KOPT-K1 (cell line): Measurements from ENCODE around the gene IGFALS.
A peak's percentile ranks its signal among the peaks of the same experiment; 100 is the strongest.

Experiments
- H3K27ac ChIP-seq: fragments of 200-600 bp; sonication (generic); 2 replicates; pipeline ENCODE4 v1.5.1; 2016; ENCODE audit warnings: antibody characterized with exemption, mild to moderate bottlenecking, low read depth, low read length; ENCODE audit not compliant: poor library complexity, severe bottlenecking
- H3K36me3 ChIP-seq: fragments of 200-600 bp; sonication (generic); 2 replicates; pipeline ENCODE4 v1.5.1; 2017; ENCODE audit warnings: antibody characterized with exemption, mild to moderate bottlenecking, low read length, moderate library complexity; ENCODE audit not compliant: insufficient read depth
- H3K9me3 ChIP-seq: fragments of 200-600 bp; sonication (generic); 2 replicates; pipeline ENCODE4 v1.5.1; 2017; ENCODE audit warnings: antibody characterized with exemption, low read length, mild to moderate bottlenecking; ENCODE audit not compliant: insufficient read depth, poor library complexity, severe bottlenecking

IGFALS gene

DNA sequence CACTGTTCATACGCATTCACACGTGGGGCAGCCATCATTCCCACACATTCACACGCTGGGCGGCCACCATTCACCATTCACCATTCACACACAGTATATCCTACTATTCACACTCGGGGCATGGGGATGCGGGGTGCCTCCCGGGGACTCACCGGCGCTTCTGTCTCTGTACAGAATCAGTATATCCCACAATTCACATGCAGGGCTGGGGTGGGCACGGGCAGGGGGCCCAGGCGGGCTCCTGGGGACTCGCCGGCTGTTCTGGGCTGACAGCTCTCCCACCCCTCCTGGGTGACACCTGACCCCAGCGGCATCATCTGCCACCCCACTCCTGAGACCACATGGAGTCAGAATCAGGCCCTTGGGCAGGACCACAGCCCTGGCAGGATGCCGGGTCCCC is 31.8 kb downstream of the IGFALS start:
- Histone ChIP-seq H3K36me3 (peaks cover 79% of the 10 kb centered on the region), H3K27ac (no peak overlapping the region)

GRCh38 chr16:1760911-1761310 is 32.6 kb downstream of the IGFALS start:
- H3K36me3 ChIP-seq = peaks cover 70% of the 10 kb centered on the region

More for the DNA sequence above, 31.8 kb downstream of the IGFALS start:
- H3K9me3 ChIP-seq = no peaks in the 10 kb centered on the region

GRCh38 chr16:1759511-1759910 is 34.0 kb downstream of the IGFALS start:
- no peaks in the 10 kb centered on the region for H3K9me3 ChIP-seq
- H3K27ac ChIP-seq = no peak overlapping the region
- H3K36me3 ChIP-seq = peaks cover 63% of the 10 kb centered on the region; the same call in 1 of the 2 replicates

More at GRCh38 chr16:1760911-1761310, 32.6 kb downstream of the IGFALS start:
- H3K27ac ChIP-seq = no peak overlapping the region
- H3K9me3 ChIP-seq = no peaks in the 10 kb centered on the region

DNA sequence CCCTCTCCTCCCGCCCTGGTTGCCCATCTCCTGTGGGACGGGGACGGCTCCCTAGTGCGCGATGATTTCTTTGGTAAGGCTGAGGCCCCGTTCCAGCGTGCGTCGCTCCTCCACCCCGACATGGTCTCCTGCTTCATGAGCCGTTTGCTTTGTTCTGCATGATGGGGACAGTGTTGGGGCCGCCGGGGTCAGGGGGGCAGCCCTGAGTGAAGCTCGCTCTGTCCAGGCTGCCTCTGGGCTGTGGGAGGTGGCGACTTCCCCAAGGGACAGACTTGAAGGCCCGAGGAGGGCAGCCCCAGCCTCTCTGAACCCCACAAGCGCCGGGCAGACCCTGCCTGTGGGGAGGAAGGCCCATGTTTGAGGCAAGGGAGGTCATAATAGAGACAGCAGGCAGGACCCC is 34.6 kb downstream of the IGFALS start:
- Histone ChIP-seq H3K9me3 (no peaks in the 10 kb centered on the region), H3K36me3 (peaks cover 63% of the 10 kb centered on the region; the same call in 1 of the 2 replicates)

DNA sequence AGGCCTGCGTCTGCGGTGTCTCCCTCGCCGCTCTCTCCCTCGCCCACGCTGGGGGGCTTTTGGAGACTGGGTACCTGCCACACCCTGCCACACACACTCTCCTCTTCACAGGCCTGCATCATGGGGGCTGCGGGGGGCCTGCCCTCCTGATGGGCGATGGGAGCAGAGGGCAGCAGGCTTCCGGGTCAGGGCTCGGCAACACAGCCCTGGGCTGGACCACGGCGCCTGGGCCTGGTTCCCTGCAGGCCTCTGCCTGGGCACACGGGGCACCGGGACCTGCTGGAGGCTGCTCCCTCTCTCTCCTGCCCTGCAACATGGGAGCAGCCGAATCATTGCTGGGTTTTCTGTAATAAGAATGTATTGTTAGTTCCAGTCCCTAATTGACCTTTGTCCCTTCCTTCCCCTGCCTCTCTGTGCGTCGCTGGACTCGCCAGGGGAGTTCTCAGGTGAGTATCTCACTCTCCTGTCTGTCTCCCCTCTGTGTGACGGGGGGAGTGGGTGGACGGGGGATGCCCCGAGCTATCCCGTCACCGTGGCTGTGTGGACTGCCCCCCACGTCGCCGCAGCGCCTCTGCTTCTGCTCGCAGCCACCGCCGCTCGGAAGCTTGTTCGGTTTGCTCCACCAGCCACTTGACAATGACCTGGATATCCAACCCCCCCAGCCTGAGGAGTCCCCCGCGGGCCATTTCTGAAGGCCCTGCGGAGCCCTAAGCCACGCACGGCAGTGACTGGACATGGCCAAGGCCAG is 35.6 kb downstream of the IGFALS start:
- Histone ChIP-seq H3K36me3 (peaks cover 62% of the 10 kb centered on the region; the same call in 1 of the 2 replicates), H3K9me3 (no peaks in the 10 kb centered on the region), H3K27ac (peak overlapping the region; percentile 25)

More for the DNA sequence above, 34.6 kb downstream of the IGFALS start:
- no peak overlapping the region for H3K27ac ChIP-seq

GRCh38 chr16:1754204-1754603 is 39.3 kb downstream of the IGFALS start:
- no peaks in the 10 kb centered on the region for H3K9me3 ChIP-seq
- H3K27ac ChIP-seq = no peak overlapping the region
- H3K36me3 ChIP-seq = peaks cover 57% of the 10 kb centered on the region; the same call in 1 of the 2 replicates

DNA sequence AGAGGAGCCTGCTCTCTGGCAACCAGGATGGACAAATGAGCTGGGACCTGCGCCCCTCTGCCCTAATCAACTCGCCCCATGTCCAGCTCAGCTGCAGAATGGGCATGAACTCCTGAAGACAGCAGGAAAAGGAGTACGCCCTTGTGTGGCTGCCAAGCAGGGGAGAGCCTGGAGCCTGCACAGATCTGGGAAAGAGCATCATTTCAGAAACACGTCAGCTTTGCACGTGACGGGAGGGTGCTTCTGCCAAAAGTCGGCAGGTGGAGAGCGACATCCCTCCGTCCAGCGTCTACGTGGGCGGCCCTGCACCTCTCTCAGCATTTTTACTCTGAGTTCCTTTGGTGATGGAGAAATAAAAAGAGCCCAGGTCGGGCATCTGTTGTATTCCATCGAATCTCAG is 40.7 kb downstream of the IGFALS start:
- H3K9me3 ChIP-seq = no peaks in the 10 kb centered on the region
- H3K27ac ChIP-seq = no peak overlapping the region
- H3K36me3 ChIP-seq = peaks cover 66% of the 10 kb centered on the region; the same call in 1 of the 2 replicates

DNA sequence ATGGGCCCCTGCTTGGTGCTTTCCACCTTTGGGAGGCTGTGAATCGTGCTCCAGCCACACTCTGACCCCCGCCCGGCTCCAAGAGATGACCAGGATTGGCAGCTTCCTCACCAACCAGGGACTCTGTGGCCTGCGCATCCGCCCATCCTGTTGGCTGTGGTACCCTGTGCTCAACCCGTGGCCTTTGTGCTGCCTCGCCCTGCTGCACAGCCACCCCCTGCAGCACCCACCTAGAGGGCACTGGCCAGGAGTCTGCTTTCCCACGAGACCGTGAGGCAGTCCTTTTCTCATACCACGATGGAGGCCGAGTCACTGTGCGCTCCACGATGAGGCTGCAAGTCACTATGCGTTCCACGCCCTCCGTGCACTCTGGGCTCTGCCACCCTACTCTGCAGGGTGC is 41.6 kb downstream of the IGFALS start:
- H3K36me3 ChIP-seq = peaks cover 71% of the 10 kb centered on the region; the same call in 1 of the 2 replicates
- H3K9me3 ChIP-seq = no peaks in the 10 kb centered on the region
- no peak overlapping the region for H3K27ac ChIP-seq

GRCh38 chr16:1749152-1750117 is 44.1 kb downstream of the IGFALS start:
- no peaks in the 10 kb centered on the region for H3K9me3 ChIP-seq
- H3K27ac ChIP-seq = no peak overlapping the region
- H3K36me3 ChIP-seq = peaks cover 86% of the 10 kb centered on the region; the same call in 1 of the 2 replicates

DNA sequence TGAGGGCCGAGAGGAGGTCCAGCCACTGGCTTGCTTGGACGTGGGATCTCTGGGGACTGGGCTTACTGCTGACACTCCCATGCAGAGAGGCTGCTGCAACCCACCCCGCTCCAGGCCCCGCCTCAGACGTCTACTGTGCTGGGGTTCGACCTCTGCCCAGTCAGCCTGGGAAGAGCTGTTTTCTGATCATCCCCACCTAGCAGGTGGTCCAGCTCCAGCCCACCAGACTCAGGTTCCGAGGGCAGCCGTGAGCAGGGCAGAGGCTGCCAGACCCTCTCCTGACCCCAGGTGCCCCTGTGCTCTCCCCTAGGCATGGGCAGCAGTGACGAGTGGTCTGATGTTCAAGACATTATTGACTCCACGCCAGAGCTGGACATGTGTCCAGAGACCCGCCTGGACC is 45.6 kb downstream of the IGFALS start:
- Histone ChIP-seq H3K27ac (no peak overlapping the region), H3K9me3 (no peaks in the 10 kb centered on the region), H3K36me3 (peaks cover 81% of the 10 kb centered on the region; the same call in 1 of the 2 replicates)

- H3K27ac ChIP-seq = no peak overlapping the region
- peaks cover 69% of the 10 kb centered on the region; the same call in 1 of the 2 replicates for H3K36me3 ChIP-seq
- H3K9me3 ChIP-seq = no peaks in the 10 kb centered on the region
Observed at GRCh38 chr16:1746693-1747195, 46.8 kb downstream of the IGFALS start.

DNA sequence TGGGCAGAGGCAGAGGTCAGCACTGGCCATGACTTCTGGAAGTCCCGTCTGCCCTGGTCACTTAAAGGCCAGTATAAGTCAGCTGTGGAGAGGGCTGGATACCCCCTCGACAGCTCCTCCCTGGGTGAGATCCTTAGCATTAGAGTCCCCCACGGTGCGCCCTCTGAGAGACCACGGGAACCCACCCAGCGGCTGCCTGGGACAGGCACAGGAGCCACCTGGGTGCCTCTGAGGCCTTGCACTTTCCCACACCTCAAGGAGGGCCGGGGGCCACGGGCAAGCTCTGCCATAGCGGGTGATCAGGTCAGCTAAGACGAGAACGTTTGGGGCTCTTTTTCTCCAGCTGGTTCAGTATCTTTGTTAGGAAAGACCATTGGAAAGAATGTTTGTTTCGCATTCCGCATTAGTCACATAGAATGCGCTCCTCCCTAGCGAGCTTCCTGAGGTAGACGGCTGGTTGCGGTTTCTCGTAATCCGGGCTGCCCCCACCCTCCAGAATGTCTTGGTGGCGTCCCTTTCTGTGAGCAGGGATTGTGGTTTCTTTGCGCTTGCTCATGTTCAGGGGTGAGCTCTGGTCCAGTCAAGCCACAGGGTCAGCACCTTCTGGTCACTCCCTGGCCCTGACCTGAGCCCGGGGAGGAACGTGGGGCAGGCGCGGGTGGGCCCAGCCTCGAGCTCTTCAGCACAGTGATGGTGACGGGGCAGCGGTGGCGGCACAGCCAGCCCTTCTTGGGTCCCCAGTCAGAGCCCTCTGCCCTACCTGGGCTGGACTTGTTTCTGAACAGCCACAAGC is 47.4 kb downstream of the IGFALS start:
- Histone ChIP-seq H3K27ac (no peak overlapping the region), H3K9me3 (no peaks in the 10 kb centered on the region), H3K36me3 (peaks cover 68% of the 10 kb centered on the region; the same call in 1 of the 2 replicates)

DNA sequence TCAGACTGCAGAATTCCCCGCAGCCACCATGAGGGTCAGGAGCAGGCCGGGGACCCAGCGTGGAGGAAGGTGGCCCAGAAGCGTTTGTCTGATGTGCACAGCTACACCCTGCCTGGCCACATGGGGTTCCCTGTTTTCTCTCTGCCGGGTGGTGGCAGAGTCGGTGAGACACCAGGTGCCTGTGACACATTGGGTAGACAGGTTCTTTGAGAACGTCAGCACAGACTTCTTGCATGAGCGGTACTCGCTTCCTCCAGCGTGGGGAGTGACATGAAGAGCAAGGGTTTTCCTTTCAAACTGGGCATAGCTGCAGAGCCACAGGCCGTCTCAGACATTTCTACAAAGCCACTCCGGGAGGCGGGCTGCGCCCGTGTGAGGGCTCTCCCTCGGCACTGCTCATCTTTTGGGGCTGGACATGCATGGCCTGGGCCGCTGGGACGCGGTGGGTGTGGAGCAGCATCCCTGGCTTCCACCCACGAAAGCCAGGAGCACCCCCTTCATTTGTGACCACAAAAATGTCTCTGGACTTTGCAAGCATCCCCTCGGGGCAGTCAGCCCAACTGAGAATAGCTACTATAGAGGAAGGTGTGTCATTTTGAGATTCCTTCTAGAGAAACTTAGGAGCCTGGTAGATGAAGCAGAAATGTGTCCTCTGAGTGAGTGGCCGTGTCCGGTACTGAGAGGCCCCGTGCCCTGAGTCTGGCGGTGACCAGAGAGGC is 48.2 kb downstream of the IGFALS start:
- no peaks in the 10 kb centered on the region for H3K9me3 ChIP-seq
- peaks cover 70% of the 10 kb centered on the region; the same call in 1 of the 2 replicates for H3K36me3 ChIP-seq
- H3K27ac ChIP-seq = no peak overlapping the region
